ENCODE results near the gene DESI2.
A peak's percentile ranks its signal among the peaks of the same experiment; 100 is the strongest.

Gene DESI2

DNA sequence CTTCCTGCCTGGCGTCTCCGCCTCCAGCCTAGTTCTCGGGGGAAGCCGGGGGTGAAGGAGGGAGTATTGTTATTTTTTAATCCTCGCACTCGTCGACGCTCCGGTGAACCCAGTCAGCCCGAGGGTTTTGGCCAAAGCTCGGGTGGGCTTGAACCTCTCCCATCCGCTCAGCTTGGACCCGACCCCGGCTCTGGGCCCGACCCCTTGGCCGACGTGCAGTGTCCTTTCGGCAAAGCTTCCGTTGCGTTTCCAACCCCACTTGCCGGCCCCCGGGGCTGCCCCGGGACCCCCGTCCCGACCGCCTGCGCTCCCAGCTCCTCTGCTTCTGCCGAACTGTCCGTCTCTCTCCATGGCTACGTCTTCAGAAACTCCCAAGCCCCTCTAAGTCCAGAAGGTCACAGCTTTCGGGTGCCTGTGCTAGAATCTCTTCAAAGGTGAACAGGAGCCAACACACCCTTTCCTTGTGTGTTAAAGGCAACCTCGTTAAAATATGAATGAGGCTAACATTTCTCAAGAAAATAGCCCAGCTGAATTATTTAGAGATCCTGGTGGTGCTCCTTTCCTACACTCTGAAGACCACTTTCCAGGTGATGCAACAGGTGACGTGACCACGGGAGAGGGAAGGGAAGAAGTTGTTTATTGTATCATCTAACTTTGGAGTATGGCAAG lies 647 bp downstream of the DESI2 start:
- ATAC-seq: peak; percentile 0
- TF ChIP-seq RARB (CRISPR knock-in tag; IDR thresholded peaks at IDR 0.05): no peak
- TF ChIP-seq ZC3H10 (CRISPR knock-in tag; IDR thresholded peaks at IDR 0.05): no peak
- TF ChIP-seq ARNTL (CRISPR knock-in tag; IDR thresholded peaks at IDR 0.05; ENCODE audit: borderline replicate concordance, low read depth): no peak
- TF ChIP-seq CSRNP3 (CRISPR knock-in tag; IDR thresholded peaks at IDR 0.05): no peak
- peak; percentile 94 for TF ChIP-seq ZFP3 (CRISPR knock-in tag; IDR thresholded peaks at IDR 0.05)

GRCh38 chr1:244654108-244655038 lies 1.4 kb downstream of the DESI2 start:
- no peak for TF ChIP-seq ZC3H10 (CRISPR knock-in tag; IDR thresholded peaks at IDR 0.05)
- TF ChIP-seq, protein P1, sequence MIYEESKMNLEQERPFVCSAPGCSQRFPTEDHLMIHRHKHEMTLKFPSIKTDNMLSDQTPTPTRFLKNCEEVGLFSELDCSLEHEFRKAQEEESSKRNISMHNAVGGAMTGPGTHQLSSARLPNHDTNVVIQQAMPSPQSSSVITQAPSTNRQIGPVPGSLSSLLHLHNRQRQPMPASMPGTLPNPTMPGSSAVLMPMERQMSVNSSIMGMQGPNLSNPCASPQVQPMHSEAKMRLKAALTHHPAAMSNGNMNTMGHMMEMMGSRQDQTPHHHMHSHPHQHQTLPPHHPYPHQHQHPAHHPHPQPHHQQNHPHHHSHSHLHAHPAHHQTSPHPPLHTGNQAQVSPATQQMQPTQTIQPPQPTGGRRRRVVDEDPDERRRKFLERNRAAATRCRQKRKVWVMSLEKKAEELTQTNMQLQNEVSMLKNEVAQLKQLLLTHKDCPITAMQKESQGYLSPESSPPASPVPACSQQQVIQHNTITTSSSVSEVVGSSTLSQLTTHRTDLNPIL (CRISPR knock-in tag; IDR thresholded peaks at IDR 0.05; ENCODE audit: low read depth): no peak
- no peak for TF ChIP-seq CSRNP3 (CRISPR knock-in tag; IDR thresholded peaks at IDR 0.05)
- TF ChIP-seq ARNTL (CRISPR knock-in tag; IDR thresholded peaks at IDR 0.05; ENCODE audit: borderline replicate concordance, low read depth): no peak
- TF ChIP-seq ZNF8 (CRISPR knock-in tag; IDR thresholded peaks at IDR 0.05): no peak
- no peak for TF ChIP-seq BACH2 (CRISPR knock-in tag; IDR thresholded peaks at IDR 0.05; ENCODE audit: borderline replicate concordance)
- no peak for ATAC-seq

DNA sequence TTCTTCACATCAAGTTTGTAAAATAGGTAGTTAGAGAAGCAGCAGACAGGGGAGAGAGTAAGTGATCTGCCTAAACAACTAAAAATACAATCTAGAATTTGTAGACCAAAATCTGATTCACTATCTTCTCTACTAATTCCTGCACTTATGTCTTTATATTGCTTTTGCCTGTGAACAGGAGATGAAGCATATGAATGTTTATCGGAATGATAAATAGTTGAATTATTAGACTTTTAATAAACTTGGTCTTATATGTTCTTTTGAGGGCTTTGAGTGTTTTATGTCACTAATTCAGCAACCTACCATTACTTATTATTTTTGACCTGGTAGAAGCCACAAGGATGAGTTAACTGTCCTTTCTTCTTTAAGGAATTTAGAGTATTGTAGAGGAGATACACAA lies 2.3 kb downstream of the DESI2 start:
- no peak for ATAC-seq
- TF ChIP-seq, protein P2, sequence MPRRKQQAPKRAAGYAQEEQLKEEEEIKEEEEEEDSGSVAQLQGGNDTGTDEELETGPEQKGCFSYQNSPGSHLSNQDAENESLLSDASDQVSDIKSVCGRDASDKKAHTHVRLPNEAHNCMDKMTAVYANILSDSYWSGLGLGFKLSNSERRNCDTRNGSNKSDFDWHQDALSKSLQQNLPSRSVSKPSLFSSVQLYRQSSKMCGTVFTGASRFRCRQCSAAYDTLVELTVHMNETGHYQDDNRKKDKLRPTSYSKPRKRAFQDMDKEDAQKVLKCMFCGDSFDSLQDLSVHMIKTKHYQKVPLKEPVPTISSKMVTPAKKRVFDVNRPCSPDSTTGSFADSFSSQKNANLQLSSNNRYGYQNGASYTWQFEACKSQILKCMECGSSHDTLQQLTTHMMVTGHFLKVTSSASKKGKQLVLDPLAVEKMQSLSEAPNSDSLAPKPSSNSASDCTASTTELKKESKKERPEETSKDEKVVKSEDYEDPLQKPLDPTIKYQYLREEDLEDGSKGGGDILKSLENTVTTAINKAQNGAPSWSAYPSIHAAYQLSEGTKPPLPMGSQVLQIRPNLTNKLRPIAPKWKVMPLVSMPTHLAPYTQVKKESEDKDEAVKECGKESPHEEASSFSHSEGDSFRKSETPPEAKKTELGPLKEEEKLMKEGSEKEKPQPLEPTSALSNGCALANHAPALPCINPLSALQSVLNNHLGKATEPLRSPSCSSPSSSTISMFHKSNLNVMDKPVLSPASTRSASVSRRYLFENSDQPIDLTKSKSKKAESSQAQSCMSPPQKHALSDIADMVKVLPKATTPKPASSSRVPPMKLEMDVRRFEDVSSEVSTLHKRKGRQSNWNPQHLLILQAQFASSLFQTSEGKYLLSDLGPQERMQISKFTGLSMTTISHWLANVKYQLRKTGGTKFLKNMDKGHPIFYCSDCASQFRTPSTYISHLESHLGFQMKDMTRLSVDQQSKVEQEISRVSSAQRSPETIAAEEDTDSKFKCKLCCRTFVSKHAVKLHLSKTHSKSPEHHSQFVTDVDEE (CRISPR knock-in tag; IDR thresholded peaks at IDR 0.05): no peak
- TF ChIP-seq, protein P1 (CRISPR knock-in tag; IDR thresholded peaks at IDR 0.05; ENCODE audit: low read depth): no peak
- TF ChIP-seq CSRNP3 (CRISPR knock-in tag; IDR thresholded peaks at IDR 0.05): no peak
- no peak for TF ChIP-seq OSR1 (CRISPR knock-in tag; IDR thresholded peaks at IDR 0.05)
- TF ChIP-seq RARB (CRISPR knock-in tag; IDR thresholded peaks at IDR 0.05): no peak
- no peak for TF ChIP-seq ZFP30 (CRISPR knock-in tag; IDR thresholded peaks at IDR 0.05)
- no peak for TF ChIP-seq ZFP3 (CRISPR knock-in tag; IDR thresholded peaks at IDR 0.05)
- no peak for TF ChIP-seq ZNF565 (CRISPR knock-in tag; conservative IDR thresholded peaks at IDR 0.05; ENCODE audit: low read depth)
- TF ChIP-seq SNAI2 (CRISPR knock-in tag; IDR thresholded peaks at IDR 0.05): no peak
- no peak for TF ChIP-seq POU6F1 (CRISPR knock-in tag; IDR thresholded peaks at IDR 0.05; ENCODE audit: borderline replicate concordance, low read depth)
- no peak for TF ChIP-seq ZNF70 (CRISPR knock-in tag; IDR thresholded peaks at IDR 0.05)
- no peak for TF ChIP-seq TCF4 (CRISPR knock-in tag; IDR thresholded peaks at IDR 0.05; ENCODE audit: borderline replicate concordance)
- TF ChIP-seq ESRRG (CRISPR knock-in tag; IDR thresholded peaks at IDR 0.05): no peak
- no peak for TF ChIP-seq ZNF8 (CRISPR knock-in tag; IDR thresholded peaks at IDR 0.05)
- no peak for TF ChIP-seq PPARA (CRISPR knock-in tag; IDR thresholded peaks at IDR 0.05; ENCODE audit: borderline replicate concordance)
- TF ChIP-seq ZC3H10 (CRISPR knock-in tag; IDR thresholded peaks at IDR 0.05): no peak

All from SK-N-SH treated with all-trans-retinoic acid at 6 μM for 48 hours (cell line).